CD4-positive, alpha-beta T cell treated with Interleukin-4 for 4 hours (primary cell): ENCODE results near the gene CSF1R.

Source experiments
- DNase-seq: peaks from one replicate; pipeline ENCODE4 v3.0.0-alpha.2; 2020

Gene CSF1R

GRCh38 chr5:150085950-150086715, at the start of gene CSF1R:
Gene CSF1R (minus strand): TSS chr5:150086554. CDS start chr5:150086427, 127 bp downstream.
- no peak for DNase-seq

- no peak for DNase-seq
These were observed 49.4 kb upstream of the CSF1R start for GRCh38 chr5:150135557-150136304.

DNA sequence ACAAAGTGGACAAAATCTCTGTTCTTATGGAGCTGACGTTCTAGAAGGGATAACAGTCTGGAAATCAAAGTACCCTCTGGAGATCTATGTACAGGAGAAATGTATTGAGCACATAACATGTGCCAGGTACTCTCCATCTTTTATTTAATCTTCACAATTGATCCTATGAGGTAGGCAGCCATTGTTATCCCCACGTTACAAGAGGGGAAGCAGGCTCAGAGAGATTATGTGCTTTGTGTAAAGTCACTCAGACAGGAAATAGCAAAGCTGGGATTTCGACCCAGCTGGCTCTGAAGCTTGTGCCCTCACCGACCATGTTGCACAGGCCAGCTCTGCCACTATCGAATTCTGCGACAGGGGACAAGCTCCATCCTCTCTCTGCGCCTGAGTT, 47.8 kb upstream of the CSF1R start:
- no peak for DNase-seq

DNA sequence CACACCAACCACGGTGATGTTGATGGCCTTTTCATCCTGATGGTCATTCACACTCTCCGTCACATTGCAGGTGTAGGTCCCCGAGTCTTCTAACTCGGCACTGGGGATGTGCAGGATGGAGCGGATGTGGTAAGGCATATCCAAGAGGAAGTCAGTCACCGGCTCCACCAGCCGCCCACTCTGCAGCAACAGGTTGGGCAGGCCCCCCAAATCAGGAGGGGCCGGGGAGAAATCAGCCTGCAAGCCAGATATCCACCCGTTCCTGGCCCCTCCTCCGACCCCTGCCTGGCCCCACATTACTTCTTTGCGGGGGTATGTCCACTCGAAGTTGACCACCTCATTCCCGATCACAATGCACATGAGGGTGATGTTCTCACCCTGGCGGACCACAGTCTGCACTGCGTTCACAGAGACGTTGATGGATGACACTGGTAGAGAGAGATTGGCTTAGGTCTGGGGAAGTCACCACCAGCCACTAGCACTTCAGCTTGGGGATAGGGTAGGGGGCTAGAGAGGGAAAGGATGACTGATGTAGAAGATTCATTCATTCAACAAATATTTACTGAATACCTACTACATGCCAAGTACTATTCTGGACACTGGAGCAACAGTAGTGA, 47.3 kb upstream of the CSF1R start:
- no peak for DNase-seq

- no peak for DNase-seq
These were observed 46.4 kb upstream of the CSF1R start for GRCh38 chr5:150132740-150133139.

- DNase-seq: no peak
These were observed 45.8 kb upstream of the CSF1R start for GRCh38 chr5:150131978-150132694.

GRCh38 chr5:150131461-150131860, 45.1 kb upstream of the CSF1R start:
- DNase-seq: no peak

GRCh38 chr5:150130493-150130922, 44.2 kb upstream of the CSF1R start:
- no peak for DNase-seq

- peak; percentile 18 for DNase-seq
These were observed 43.6 kb upstream of the CSF1R start for GRCh38 chr5:150129813-150130492.

DNA sequence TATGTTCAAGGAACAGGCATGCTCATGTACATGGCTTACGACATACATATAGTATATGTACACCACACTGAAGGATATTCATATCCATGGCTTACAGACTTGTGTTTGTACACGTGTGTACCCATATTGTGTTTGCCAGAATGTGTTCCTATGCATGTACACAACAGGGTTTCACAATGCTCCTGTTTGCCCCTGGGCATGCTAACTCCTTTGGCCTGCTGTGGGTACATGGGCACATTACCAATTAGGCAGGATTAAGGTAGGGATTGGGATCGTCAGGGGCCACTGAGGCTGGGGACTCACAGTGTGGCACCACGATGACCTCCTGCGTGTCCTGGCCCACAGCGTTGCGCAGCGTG, 43.1 kb upstream of the CSF1R start:
- no peak for DNase-seq

DNA sequence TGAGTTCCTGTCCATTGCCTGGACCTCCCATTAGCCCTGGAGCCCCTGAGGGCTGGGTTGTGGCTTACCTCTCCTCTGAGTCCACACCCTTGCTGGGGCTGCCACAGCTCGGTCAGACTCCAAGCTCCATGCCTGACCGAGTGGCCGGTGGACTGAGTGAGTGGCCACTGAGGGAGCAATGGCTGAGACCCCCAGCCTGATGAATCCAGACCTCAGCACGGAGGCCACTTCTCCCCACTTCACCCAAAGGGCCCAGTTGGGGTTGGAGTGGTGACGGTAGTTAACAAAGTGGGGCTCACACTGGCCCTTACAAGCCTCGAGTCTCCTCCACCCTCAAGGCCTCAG, 40.5 kb upstream of the CSF1R start:
- DNase-seq: no peak

DNA sequence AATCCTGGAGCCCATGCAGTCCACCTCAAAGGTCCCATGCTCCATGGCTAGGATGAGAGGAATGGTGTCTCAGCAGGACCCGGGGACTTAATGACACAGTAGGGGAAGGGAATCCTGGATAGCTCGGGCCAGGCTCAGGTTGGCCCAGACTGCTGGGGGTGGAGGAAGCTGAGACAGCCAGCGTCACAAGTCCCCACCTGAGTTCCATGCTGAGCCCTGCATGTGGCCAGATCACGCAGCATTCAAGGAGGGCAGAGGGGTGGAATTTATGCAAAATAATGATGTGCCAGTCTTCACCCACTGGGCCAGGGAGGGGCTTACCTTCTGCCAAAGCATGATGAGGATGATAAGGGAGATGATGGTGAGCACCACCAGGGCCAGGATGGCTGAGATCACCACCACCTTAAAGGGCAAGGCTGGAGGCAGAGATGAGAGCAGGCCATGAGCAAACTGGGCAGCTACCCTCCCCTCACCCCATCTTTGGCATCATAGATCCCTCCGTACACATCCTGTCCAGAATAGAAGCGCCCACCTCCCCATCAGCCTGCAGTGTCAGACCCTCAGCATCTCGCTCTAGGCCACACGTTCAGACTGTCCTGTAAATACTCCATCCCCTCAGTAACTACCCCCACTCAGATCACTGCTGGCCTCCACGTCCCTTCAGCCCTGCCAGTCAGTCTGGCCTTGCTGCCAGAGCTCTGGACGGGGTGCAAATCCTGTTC, 40.0 kb upstream of the CSF1R start:
- DNase-seq: no peak

GRCh38 chr5:150125334-150125733, 39.0 kb upstream of the CSF1R start:
- no peak for DNase-seq

DNA sequence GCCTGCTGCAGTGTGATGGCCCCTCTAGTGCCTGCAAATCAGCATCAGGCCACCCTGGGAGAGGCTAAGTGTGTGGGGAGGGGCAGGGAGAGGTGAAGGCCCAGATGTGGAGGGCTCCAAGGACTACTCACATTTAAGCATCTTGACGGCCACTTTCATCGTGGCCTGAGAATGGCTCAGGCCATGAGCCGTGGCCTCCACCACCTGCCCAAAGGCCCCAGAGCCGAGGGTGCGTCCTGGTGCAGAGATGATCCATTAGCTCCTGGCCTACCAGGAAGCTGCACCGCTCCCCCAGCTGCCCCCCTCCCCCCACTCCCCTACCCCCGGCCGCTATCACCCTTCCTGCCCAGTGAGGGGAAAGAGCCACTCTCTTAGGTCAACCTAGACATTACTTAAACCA, 38.2 kb upstream of the CSF1R start:
- DNase-seq: no peak

- DNase-seq: no peak
These were observed 37.8 kb upstream of the CSF1R start for GRCh38 chr5:150124111-150124557.

DNA sequence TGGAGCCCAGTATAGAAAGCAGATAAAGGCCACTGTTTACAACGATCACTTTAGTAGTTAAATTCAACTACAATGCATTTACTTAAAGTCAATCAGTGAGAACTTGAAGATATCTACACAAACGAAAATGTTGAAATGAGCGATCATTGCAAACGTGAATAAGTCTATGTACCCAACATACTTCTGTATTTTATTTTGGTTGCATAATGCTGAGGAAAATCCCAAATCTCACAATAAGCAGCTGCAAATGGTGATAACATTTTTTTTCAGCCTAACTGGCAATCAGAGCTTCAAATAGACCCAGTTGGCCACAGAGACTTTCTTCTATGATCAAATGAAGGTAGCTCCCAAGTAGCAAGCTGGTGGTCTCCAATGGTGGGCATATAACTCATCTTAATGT, 37.2 kb upstream of the CSF1R start:
- DNase-seq: no peak

- no peak for DNase-seq
These were observed 36.5 kb upstream of the CSF1R start for GRCh38 chr5:150122536-150123481.

DNA sequence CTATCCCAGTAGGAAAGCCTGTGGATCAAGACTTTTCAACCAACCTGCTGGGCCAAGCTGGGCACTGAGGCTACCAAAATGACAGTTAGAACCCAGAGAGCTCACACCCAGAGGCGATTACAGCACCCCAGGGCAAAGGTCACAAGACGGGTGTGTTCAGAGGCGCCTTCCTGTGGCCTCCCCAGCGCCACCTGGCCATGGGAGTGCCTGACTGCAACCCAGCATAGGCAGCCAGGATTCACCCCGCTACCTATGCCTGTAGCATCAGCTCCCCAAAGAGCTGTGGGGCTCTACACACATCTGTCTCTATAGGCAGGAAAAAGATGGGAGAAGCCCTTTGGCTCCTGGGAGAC, 35.8 kb upstream of the CSF1R start:
- DNase-seq: no peak

DNA sequence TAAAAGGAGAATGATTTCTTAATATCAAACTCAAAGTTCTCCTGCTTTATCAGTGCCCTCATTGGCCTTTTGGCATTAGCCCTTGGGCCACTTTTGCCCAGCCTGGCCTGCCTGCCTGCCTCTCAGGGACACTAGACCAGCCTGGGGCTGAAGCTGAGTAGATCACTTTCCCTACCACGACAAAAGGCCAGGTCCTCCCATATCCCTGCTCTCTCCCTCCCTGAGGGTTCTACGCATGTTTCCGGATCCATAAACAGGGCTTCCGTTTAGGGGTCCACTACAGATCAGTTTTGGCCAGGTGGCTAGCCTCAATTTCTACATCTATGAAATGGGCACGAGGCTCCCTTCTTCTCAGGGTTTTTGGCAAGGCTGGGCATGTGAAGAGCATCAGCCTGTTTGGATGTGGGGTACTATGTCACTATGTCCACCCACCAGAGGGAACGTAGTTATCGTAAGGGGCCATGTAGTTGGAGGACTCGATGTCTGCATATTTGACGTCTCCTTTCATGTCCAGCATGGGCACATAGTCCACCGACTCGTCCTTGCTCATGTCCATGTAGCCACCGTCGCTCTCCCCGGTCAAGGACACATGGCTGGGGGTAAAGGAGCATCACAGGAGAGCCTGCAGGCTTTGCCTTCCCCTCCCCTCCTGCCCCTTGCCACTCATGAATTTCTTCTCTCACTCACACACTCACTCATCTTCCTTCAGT, 35.2 kb upstream of the CSF1R start:
- no peak for DNase-seq
